Subcutaneous abdominal adipose tissue (tissue), 5 donors: Measurements from ENCODE around the gene SPCS3.
A peak's percentile ranks its signal among the peaks of the same experiment; 100 is the strongest.

ENCODE experiments used
- H3K27ac ChIP-seq: one replicate; pipeline ENCODE4 v1.7.0; 2013; ENCODE audit warnings: low read depth, mild to moderate bottlenecking, inconsistent platforms, low read length, moderate library complexity
- H3K27me3 ChIP-seq, 5 donors: one replicate each; pipeline ENCODE4 v1.7.0; 2013; ENCODE audit warnings: low read length in 5 of 5, inconsistent platforms in 1 of 5; ENCODE audit not compliant: control insufficient read depth in 5 of 5, insufficient read depth in 4 of 5
- H3K36me3 ChIP-seq, 5 donors: one replicate each; pipeline ENCODE4 v1.7.0; 2013; ENCODE audit warnings: low read length in 5 of 5; ENCODE audit not compliant: control insufficient read depth in 5 of 5, insufficient read depth in 5 of 5
- H3K4me1 ChIP-seq, 5 donors: one replicate each; pipeline ENCODE4 v1.7.0; 2013; ENCODE audit warnings: low read length in 5 of 5, mild to moderate bottlenecking in 3 of 5, moderate library complexity in 1 of 5; ENCODE audit not compliant: control insufficient read depth in 5 of 5, insufficient read depth in 5 of 5
- H3K4me3 ChIP-seq, 5 donors: one replicate each; pipeline ENCODE4 v1.7.0; 2013; ENCODE audit warnings: low read length in 5 of 5, low read depth in 1 of 5
- H3K9ac ChIP-seq, 5 donors: one replicate each; pipeline ENCODE4 v1.7.0; 2013; ENCODE audit warnings: low read length in 5 of 5, mild to moderate bottlenecking in 4 of 5, moderate library complexity in 3 of 5
- H3K9me3 ChIP-seq, 5 donors: one replicate each; pipeline ENCODE4 v1.7.0; 2013; ENCODE audit warnings: low read length in 5 of 5; ENCODE audit not compliant: control insufficient read depth in 5 of 5
- donor health status: healthy.
- donor health status: healthy.
- donor health status: healthy.
- donor health status: healthy.
- donor health status: healthy.

The SPCS3 gene

GRCh38 chr4:176302283-176303275 lies 17.2 kb upstream of the SPCS3 start:
- Histone ChIP-seq H3K27me3 (no peaks in the 10 kb centered on the region), H3K4me1 (no peaks in the 10 kb centered on the region), H3K36me3 (no peaks in the 10 kb centered on the region), H3K27ac (no peak overlapping the region), H3K9ac (no peak overlapping the region), H3K9me3 (no peaks in the 10 kb centered on the region), H3K4me3 (no peak overlapping the region)

- H3K9ac ChIP-seq, result no peak overlapping the region
- H3K36me3 ChIP-seq, result no peaks in the 10 kb centered on the region
- H3K27me3 ChIP-seq, result peaks cover 0 to 7% (median 0%) of the 10 kb centered on the region in 5 donors
- H3K4me1 ChIP-seq, result no peaks in the 10 kb centered on the region
- H3K27ac ChIP-seq, result no peak overlapping the region
- no peak overlapping the region for H3K4me3 ChIP-seq
- no peaks in the 10 kb centered on the region for H3K9me3 ChIP-seq
Measured at GRCh38 chr4:176303938-176304337, 15.8 kb upstream of the SPCS3 start.

GRCh38 chr4:176306837-176307665 lies 12.7 kb upstream of the SPCS3 start:
- Histone ChIP-seq H3K9ac (no peak overlapping the region), H3K27ac (no peak overlapping the region), H3K27me3 (peaks cover 0 to 7% (median 0%) of the 10 kb centered on the region in 5 donors), H3K4me3 (no peak overlapping the region), H3K9me3 (no peaks in the 10 kb centered on the region), H3K4me1 (no peaks in the 10 kb centered on the region), H3K36me3 (no peaks in the 10 kb centered on the region)

- no peaks in the 10 kb centered on the region for H3K36me3 ChIP-seq
Measured at GRCh38 chr4:176307666-176307930, 12.2 kb upstream of the SPCS3 start.

GRCh38 chr4:176308441-176308840 lies 11.3 kb upstream of the SPCS3 start:
- no peaks in the 10 kb centered on the region for H3K9me3 ChIP-seq
- H3K36me3 ChIP-seq, result no peaks in the 10 kb centered on the region
- no peak overlapping the region for H3K4me3 ChIP-seq
- H3K9ac ChIP-seq, result no peak overlapping the region
- no peaks in the 10 kb centered on the region for H3K4me1 ChIP-seq
- H3K27ac ChIP-seq, result no peak overlapping the region
- peaks cover 0 to 7% (median 0%) of the 10 kb centered on the region in 5 donors for H3K27me3 ChIP-seq

More at GRCh38 chr4:176307666-176307930, 12.2 kb upstream of the SPCS3 start:
- Histone ChIP-seq H3K27me3 (peaks cover 0 to 7% (median 0%) of the 10 kb centered on the region in 5 donors), H3K4me3 (no peak overlapping the region), H3K9me3 (no peaks in the 10 kb centered on the region), H3K27ac (no peak overlapping the region), H3K4me1 (no peaks in the 10 kb centered on the region), H3K9ac (no peak overlapping the region)

GRCh38 chr4:176309046-176309445 lies 10.7 kb upstream of the SPCS3 start:
- H3K9ac ChIP-seq, result no peak overlapping the region
- H3K36me3 ChIP-seq, result no peaks in the 10 kb centered on the region
- no peak overlapping the region for H3K4me3 ChIP-seq
- peaks cover 0 to 7% (median 0%) of the 10 kb centered on the region in 5 donors for H3K27me3 ChIP-seq
- H3K27ac ChIP-seq, result no peak overlapping the region
- H3K4me1 ChIP-seq, result no peaks in the 10 kb centered on the region
- no peaks in the 10 kb centered on the region for H3K9me3 ChIP-seq

- no peak overlapping the region for H3K27ac ChIP-seq
- no peak overlapping the region for H3K4me3 ChIP-seq
- H3K9ac ChIP-seq, result no peak overlapping the region
- no peaks in the 10 kb centered on the region for H3K36me3 ChIP-seq
- no peaks in the 10 kb centered on the region for H3K4me1 ChIP-seq
- peaks cover 0 to 7% (median 0%) of the 10 kb centered on the region in 5 donors for H3K27me3 ChIP-seq
- no peaks in the 10 kb centered on the region for H3K9me3 ChIP-seq
Measured at GRCh38 chr4:176309772-176310171, 10.0 kb upstream of the SPCS3 start.

GRCh38 chr4:176313596-176314336 lies 6.0 kb upstream of the SPCS3 start:
- Histone ChIP-seq H3K27me3 (no peaks in the 10 kb centered on the region), H3K9ac (no peak overlapping the region), H3K27ac (no peak overlapping the region), H3K4me3 (no peak overlapping the region), H3K36me3 (no peaks in the 10 kb centered on the region), H3K9me3 (no peaks in the 10 kb centered on the region), H3K4me1 (peaks cover 0 to 3% (median 0%) of the 10 kb centered on the region in 5 donors)

- Histone ChIP-seq H3K9me3 (no peaks in the 10 kb centered on the region), H3K27ac (peak overlapping the region; percentile 86), H3K4me3 (peak overlapping the region; percentile 82 to 97 (median 93)), H3K27me3 (no peaks in the 10 kb centered on the region), H3K4me1 (peaks cover 0 to 27% (median 24%) of the 10 kb centered on the region in 5 donors), H3K9ac (peak overlapping the region; percentile 64 to 91 (median 84)), H3K36me3 (no peaks in the 10 kb centered on the region)
Measured at GRCh38 chr4:176319151-176319703, 539 bp upstream of the SPCS3 start.
